Prostate gland (tissue), 2 donors: ENCODE results near the gene FAM3B. TPM values are rescaled to one million over a fixed set of nuclear protein-coding genes. Genes with fewer than 3 reads are reported as not detected.

Experiments
- DNase-seq: peaks from one replicate; pipeline ENCODE4 v3.0.0-alpha.2; 2019; ENCODE audit warnings: low spot score
- H3K27ac ChIP-seq, 2 donors: fragments of 200-600 bp; sonication (generic); 2 replicates each; pipeline ENCODE4 v1.5.1; 2017 to 2019
- H3K27me3 ChIP-seq: fragments of 200-600 bp; sonication (generic); replicated peaks from 2 replicates; pipeline ENCODE4 v1.5.1; 2019; ENCODE audit not compliant: insufficient read depth
- H3K36me3 ChIP-seq, 2 donors: fragments of 200-600 bp; sonication (generic); 1 replicate in 1 of 2; 2 replicates in 1 of 2; pipeline versions ENCODE4 v1.5.1 to v1.8.1; 2017 to 2019
- H3K4me1 ChIP-seq: fragments of 200-600 bp; sonication (generic); replicated peaks from 2 replicates; pipeline ENCODE4 v1.5.1; 2019
- H3K4me3 ChIP-seq, 2 donors: fragments of 200-600 bp; sonication (generic); 2 replicates each; pipeline ENCODE4 v1.5.1; 2017 to 2019
- H3K9me3 ChIP-seq: fragments of 200-600 bp; sonication (generic); 2 replicates; pipeline ENCODE4 v1.5.1; 2017
- POLR2A ChIP-seq: fragments of 450-650 bp; IDR thresholded peaks from one replicate; pipeline ENCODE4 v1.6.1; 2016; ENCODE audit warnings: antibody characterized with exemption, mild to moderate bottlenecking
- POLR2AphosphoS5 ChIP-seq: sonication (generic); formaldehyde crosslinking; IDR thresholded peaks from one replicate; pipeline ENCODE4 v1.6.1; 2017; ENCODE audit warnings: antibody characterized with exemption
- WGBS: methylation state at CpG from one replicate; pipeline ENCODE4 v1.1.5; 2018; 5-methylcytosine and 5-hydroxymethylcytosine counted together
- intact Hi-C: fragments of 100-400 bp; cut with DNase I; formaldehyde crosslinking; loops from one replicate; pipeline ENCODE4 v1.14.2; 2022
- total RNA-seq, 2 donors: library from RNA; depleted of rRNA; stranded (reverse); fragments of >200 nt; gene quantifications; one replicate each; pipeline ENCODE4 v1.1.0, GENCODE V29; 2016
- TF ChIP-seq, protein P1 (sequence below), 4 experiments: fragments of 200-600 bp in 2 of 4; fragments of 450-650 bp in 2 of 4; sonication (generic) in 2 of 4; IDR thresholded peaks; 1 replicate in 3 of 4; 2 replicates in 1 of 4; pipeline ENCODE4 v1.5.1; 2016 to 2019; ENCODE audit warnings: antibody characterized with exemption in 4 of 4, mild to moderate bottlenecking in 2 of 4, moderate library complexity in 2 of 4

The FAM3B gene
- total RNA-seq, 2 donors from 2014 or later = 19.4 to 63.6 TPM

DNA sequence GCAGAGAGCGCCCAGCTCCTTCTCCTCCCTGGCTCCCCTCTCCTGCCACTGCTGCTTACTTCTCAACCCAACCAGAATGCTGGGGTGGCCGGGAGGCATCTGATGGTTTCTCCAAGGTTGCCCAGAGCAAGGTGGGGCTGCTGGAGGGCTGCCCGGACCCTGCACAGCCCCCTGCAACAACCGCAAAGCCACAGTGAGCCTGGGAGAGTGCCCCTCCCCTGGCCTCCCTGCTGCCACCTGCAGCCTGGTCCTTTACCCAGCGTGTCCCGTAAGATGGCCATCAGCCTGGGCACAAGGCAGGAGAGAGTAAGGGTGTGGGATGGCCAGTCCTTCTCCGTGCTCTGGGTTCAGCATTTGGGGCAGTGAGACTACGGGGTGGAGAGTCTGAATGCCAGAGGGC lies 62.2 kb downstream of the FAM3B start:
- intact Hi-C loops = no loop called here
- TF ChIP-seq POLR2A (no peak), POLR2AphosphoS5 (no peak)
- TF ChIP-seq, protein P1, sequence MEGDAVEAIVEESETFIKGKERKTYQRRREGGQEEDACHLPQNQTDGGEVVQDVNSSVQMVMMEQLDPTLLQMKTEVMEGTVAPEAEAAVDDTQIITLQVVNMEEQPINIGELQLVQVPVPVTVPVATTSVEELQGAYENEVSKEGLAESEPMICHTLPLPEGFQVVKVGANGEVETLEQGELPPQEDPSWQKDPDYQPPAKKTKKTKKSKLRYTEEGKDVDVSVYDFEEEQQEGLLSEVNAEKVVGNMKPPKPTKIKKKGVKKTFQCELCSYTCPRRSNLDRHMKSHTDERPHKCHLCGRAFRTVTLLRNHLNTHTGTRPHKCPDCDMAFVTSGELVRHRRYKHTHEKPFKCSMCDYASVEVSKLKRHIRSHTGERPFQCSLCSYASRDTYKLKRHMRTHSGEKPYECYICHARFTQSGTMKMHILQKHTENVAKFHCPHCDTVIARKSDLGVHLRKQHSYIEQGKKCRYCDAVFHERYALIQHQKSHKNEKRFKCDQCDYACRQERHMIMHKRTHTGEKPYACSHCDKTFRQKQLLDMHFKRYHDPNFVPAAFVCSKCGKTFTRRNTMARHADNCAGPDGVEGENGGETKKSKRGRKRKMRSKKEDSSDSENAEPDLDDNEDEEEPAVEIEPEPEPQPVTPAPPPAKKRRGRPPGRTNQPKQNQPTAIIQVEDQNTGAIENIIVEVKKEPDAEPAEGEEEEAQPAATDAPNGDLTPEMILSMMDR (IDR thresholded peaks at IDR 0.05) = no peak
- no peaks in the 10 kb centered on the region for H3K9me3 ChIP-seq
- H3K4me3 ChIP-seq = no peak overlapping the region
- no peaks in the 10 kb centered on the region for H3K4me1 ChIP-seq
- 82% methylated on average over 7 of the region's 8 CpGs for WGBS
- DNase-seq = no peak
- H3K36me3 ChIP-seq = no peaks in the 10 kb centered on the region
- H3K27ac ChIP-seq = no peak overlapping the region
- no peaks in the 10 kb centered on the region for H3K27me3 ChIP-seq

- Histone ChIP-seq H3K27me3 (no peaks in the 10 kb centered on the region), H3K27ac (no peak overlapping the region), H3K4me3 (no peak overlapping the region), H3K36me3 (no peaks in the 10 kb centered on the region), H3K4me1 (no peaks in the 10 kb centered on the region), H3K9me3 (no peaks in the 10 kb centered on the region)
- intact Hi-C loops = no loop called here
- no peak for TF ChIP-seq POLR2AphosphoS5
- TF ChIP-seq POLR2A = no peak
- DNase-seq = no peak
- 95% methylated on average over 12 of the region's 12 CpGs for WGBS
Observed at GRCh38 chr21:41379901-41380300, 63.3 kb downstream of the FAM3B start.

DNA sequence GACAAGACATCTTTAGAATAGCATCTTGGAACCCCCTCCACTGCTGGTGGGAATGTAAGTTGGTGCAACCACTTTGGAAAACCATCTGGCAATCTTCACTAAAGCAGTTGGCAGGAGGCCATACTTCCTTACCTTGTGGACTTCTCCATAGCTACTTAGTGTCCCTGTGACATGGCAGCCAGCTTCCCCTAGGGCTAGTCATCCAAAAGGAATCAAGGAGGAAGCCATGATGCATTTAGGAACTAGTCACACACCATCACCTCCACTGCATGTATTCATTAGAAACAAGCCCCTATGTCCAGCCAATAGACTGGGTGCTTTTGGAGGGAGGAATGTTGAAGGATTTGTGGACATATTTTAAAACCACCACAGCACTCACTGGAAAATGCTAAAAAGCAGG lies 65.1 kb downstream of the FAM3B start:
- Histone ChIP-seq H3K27ac (no peak overlapping the region), H3K27me3 (no peaks in the 10 kb centered on the region), H3K36me3 (no peaks in the 10 kb centered on the region), H3K4me1 (no peaks in the 10 kb centered on the region), H3K9me3 (no peaks in the 10 kb centered on the region), H3K4me3 (no peak overlapping the region)
- intact Hi-C loops = no loop called here
- no peak for TF ChIP-seq POLR2A
- TF ChIP-seq POLR2AphosphoS5 = no peak
- TF ChIP-seq, protein P1 (IDR thresholded peaks at IDR 0.05) = no peak
- no peak for DNase-seq

GRCh38 chr21:41387042-41387819 lies 70.6 kb downstream of the FAM3B start:
- Histone ChIP-seq H3K36me3 (no peaks in the 10 kb centered on the region), H3K27ac (no peak overlapping the region), H3K4me3 (no peak overlapping the region), H3K9me3 (no peaks in the 10 kb centered on the region), H3K27me3 (no peaks in the 10 kb centered on the region), H3K4me1 (no peaks in the 10 kb centered on the region)
- TF ChIP-seq POLR2A = no peak
- TF ChIP-seq, protein P1 (IDR thresholded peaks at IDR 0.05) = no peak
- TF ChIP-seq POLR2AphosphoS5 = no peak
- WGBS = 92% methylated on average over 14 of the region's 14 CpGs
- no peak for DNase-seq
- intact Hi-C loops = no loop called here

DNA sequence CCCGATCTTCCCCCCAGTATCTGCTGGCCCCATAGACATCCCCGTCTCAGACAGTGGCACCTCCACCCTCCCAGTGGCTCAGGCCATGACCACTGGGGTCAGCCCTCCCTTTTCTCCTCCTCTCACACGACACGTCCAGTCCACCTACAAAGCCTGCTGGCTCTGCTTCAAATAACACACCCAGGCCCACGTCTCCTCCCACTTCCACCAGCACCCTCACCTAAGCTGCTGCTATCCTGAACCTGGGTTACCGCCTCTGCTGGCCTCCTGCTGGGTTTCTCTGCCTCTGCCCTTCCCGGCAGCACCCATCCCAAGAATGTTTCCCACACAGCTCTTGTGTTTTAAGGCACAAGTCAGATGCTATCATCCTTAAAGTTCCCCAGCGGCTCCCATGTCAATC lies 71.2 kb downstream of the FAM3B start:
- no peak for DNase-seq
- H3K4me1 ChIP-seq = no peaks in the 10 kb centered on the region
- no peaks in the 10 kb centered on the region for H3K9me3 ChIP-seq
- 79% methylated on average over 8 of the region's 8 CpGs for WGBS
- H3K27me3 ChIP-seq = no peaks in the 10 kb centered on the region
- no peaks in the 10 kb centered on the region for H3K36me3 ChIP-seq
- H3K27ac ChIP-seq = no peak overlapping the region
- no peak overlapping the region for H3K4me3 ChIP-seq
- intact Hi-C loops = no loop called here
- TF ChIP-seq POLR2AphosphoS5 = no peak
- no peak for TF ChIP-seq POLR2A
- TF ChIP-seq, protein P1 (IDR thresholded peaks at IDR 0.05) = no peak
